T-helper 22 cell (primary cell): ENCODE data around the gene EXOC5.
A peak's percentile ranks its signal among the peaks of the same experiment; 100 is the strongest.
"Not testable (repeated sequence)": the region's sequence is repeated elsewhere in the genome, so short reads cannot be mapped to it uniquely, and the experiment has no call there.

Experiments
- DNase-seq: peaks from one replicate; pipeline ENCODE4 v3.0.0-alpha.2; 2020; ENCODE audit warnings: low read depth

EXOC5 gene

GRCh38 chr14:57268161-57269069, at the start of gene EXOC5, which contains the start of gene AP5M1:
Gene EXOC5 (minus strand): TSS chr14:57268905. CDS start chr14:57268648, 257 bp downstream.
Gene AP5M1 (plus strand): TSS chr14:57268971. CDS start chr14:57269315, 344 bp downstream.
- DNase-seq = peak; percentile 90

GRCh38 chr14:57317248-57317833, 48.6 kb upstream of the EXOC5 start:
- peak; percentile 31 for DNase-seq

- DNase-seq = no peak
These were observed 45.8 kb upstream of the EXOC5 start for GRCh38 chr14:57314396-57315089.

GRCh38 chr14:57302883-57303282, 34.2 kb upstream of the EXOC5 start:
- no peak for DNase-seq

GRCh38 chr14:57299511-57299910, 30.8 kb upstream of the EXOC5 start:
- no peak for DNase-seq

GRCh38 chr14:57297852-57298251, 29.1 kb upstream of the EXOC5 start:
- no peak for DNase-seq

GRCh38 chr14:57295239-57295638, 26.5 kb upstream of the EXOC5 start:
- DNase-seq = no peak

- no peak for DNase-seq
These were observed 25.4 kb upstream of the EXOC5 start for GRCh38 chr14:57293866-57294837.

- DNase-seq = no peak
These were observed 23.3 kb upstream of the EXOC5 start for GRCh38 chr14:57291692-57292647.

GRCh38 chr14:57290751-57291150, 22.0 kb upstream of the EXOC5 start:
- no peak for DNase-seq

GRCh38 chr14:57287745-57288144, 19.0 kb upstream of the EXOC5 start:
- no peak for DNase-seq

- DNase-seq = no peak
These were observed 8.4 kb upstream of the EXOC5 start for GRCh38 chr14:57277062-57277461.

- no peak for DNase-seq
These were observed 6.4 kb upstream of the EXOC5 start for GRCh38 chr14:57275023-57275664.

- no peak for DNase-seq
These were observed 5.8 kb upstream of the EXOC5 start for GRCh38 chr14:57274551-57274950.

- DNase-seq = no peak
These were observed 4.5 kb upstream of the EXOC5 start for GRCh38 chr14:57273236-57273635.

GRCh38 chr14:57266065-57266464, 2.6 kb downstream of the EXOC5 start:
- DNase-seq = no peak

- DNase-seq = no peak
These were observed 6.6 kb downstream of the EXOC5 start for GRCh38 chr14:57262117-57262516.

GRCh38 chr14:57261604-57262003, 7.1 kb downstream of the EXOC5 start:
- no peak for DNase-seq

- DNase-seq = no peak
These were observed 9.0 kb downstream of the EXOC5 start for GRCh38 chr14:57259672-57260071.

GRCh38 chr14:57258221-57258620, 10.5 kb downstream of the EXOC5 start:
- not testable (repeated sequence) for DNase-seq
